Keratinocyte (primary cell): ENCODE measurements around the gene NPTXR. TPM values are rescaled to one million over a fixed set of nuclear protein-coding genes. Genes with fewer than 3 reads are reported as not detected.

Experiments
- DNase-seq: peaks from one replicate; pipeline ENCODE4 v3.0.0-alpha.2; 2011; ENCODE audit warnings: low read depth, missing footprints, low spot score
- FAIRE-seq: peaks from 2 replicates; lab custom pipeline; 2011; peaks lifted over from hg19 to GRCh38; lab: Jason Lieb, UNC
- H2AFZ ChIP-seq: 2 replicates; pipeline ENCODE4 v1.6.0; 2012; ENCODE audit warnings: low read length, control low read depth, inconsistent platforms; ENCODE audit not compliant: control insufficient read depth
- H3K27ac ChIP-seq: 2 replicates; pipeline ENCODE4 v1.5.1; 2011; ENCODE audit warnings: low read length; ENCODE audit not compliant: control insufficient read depth, insufficient read depth
- H3K27me3 ChIP-seq: 3 replicates; pipeline ENCODE4 v1.6.0; 2011; ENCODE audit warnings: low read length; ENCODE audit not compliant: control insufficient read depth, insufficient read depth; ENCODE audit errors: extremely low read depth
- H3K36me3 ChIP-seq, 2 experiments: 2 replicates in 1 of 2; 3 replicates in 1 of 2; pipeline ENCODE4 v1.5.1; 2011; ENCODE audit warnings: low read length in 2 of 2, mild to moderate bottlenecking in 1 of 2; ENCODE audit not compliant: control insufficient read depth in 2 of 2, insufficient read depth in 2 of 2; ENCODE audit errors: extremely low read depth in 1 of 2
- H3K4me1 ChIP-seq: 3 replicates; pipeline ENCODE4 v1.5.1; 2011; ENCODE audit warnings: low read length; ENCODE audit not compliant: control insufficient read depth, insufficient read depth; ENCODE audit errors: extremely low read depth
- H3K4me2 ChIP-seq: 3 replicates; pipeline ENCODE4 v1.6.0; 2011; ENCODE audit warnings: low read depth, low read length; ENCODE audit not compliant: control insufficient read depth, insufficient read depth; ENCODE audit errors: extremely low read depth
- H3K4me3 ChIP-seq, 3 experiments: fragments of 200-600 bp in 1 of 3; sonication (generic) in 1 of 3; 2 replicates in 2 of 3; 3 replicates in 1 of 3; pipeline ENCODE4 v1.5.1; 2011 to 2016; ENCODE audit warnings: low read length in 3 of 3, mild to moderate bottlenecking in 3 of 3, control low read depth in 2 of 3, inconsistent platforms in 1 of 3, low read depth in 1 of 3, mixed read lengths in 1 of 3, mixed run types in 1 of 3, moderate library complexity in 1 of 3; ENCODE audit not compliant: control insufficient read depth in 2 of 3, insufficient read depth in 2 of 3; ENCODE audit errors: extremely low read depth in 1 of 3
- H3K79me2 ChIP-seq: 2 replicates; pipeline ENCODE4 v1.6.0; 2012; ENCODE audit warnings: low read length; ENCODE audit not compliant: control insufficient read depth, insufficient read depth
- H3K9ac ChIP-seq: 3 replicates; pipeline ENCODE4 v1.6.0; 2011; ENCODE audit warnings: low read length; ENCODE audit not compliant: control insufficient read depth, insufficient read depth; ENCODE audit errors: extremely low read depth
- H3K9me1 ChIP-seq: 3 replicates; pipeline ENCODE4 v1.6.0; 2011; ENCODE audit warnings: low read length; ENCODE audit not compliant: control insufficient read depth, insufficient read depth; ENCODE audit errors: extremely low read depth
- H3K9me3 ChIP-seq: 2 replicates; pipeline ENCODE4 v1.5.1; 2012; ENCODE audit warnings: low read depth, low read length; ENCODE audit not compliant: control insufficient read depth
- H4K20me1 ChIP-seq: 3 replicates; pipeline ENCODE4 v1.6.0; 2011; ENCODE audit warnings: low read length; ENCODE audit not compliant: control insufficient read depth, insufficient read depth; ENCODE audit errors: extremely low read depth
- CTCF ChIP-seq, 3 experiments: IDR thresholded peaks in 1 of 3; conservative IDR thresholded peaks in 1 of 3; optimal IDR thresholded peaks in 1 of 3; 2 replicates in 2 of 3; 3 replicates in 1 of 3; pipeline versions ENCODE3 to v1.5.1; 2011; ENCODE audit warnings: low read length in 3 of 3, mild to moderate bottlenecking in 3 of 3, moderate library complexity in 2 of 3, control low read depth in 1 of 3, inconsistent platforms in 1 of 3; ENCODE audit not compliant: insufficient read depth in 2 of 3; ENCODE audit errors: extremely low read depth in 1 of 3
- EZH2 ChIP-seq: IDR thresholded peaks from one replicate; pipeline ENCODE4 v1.6.1; 2012; ENCODE audit warnings: inconsistent platforms, mild to moderate bottlenecking, low read length, moderate library complexity
- dilution Hi-C: fragments of 300-500 bp; cut with MboI; formaldehyde crosslinking; loops from one replicate; pipeline ENCODE4 v1.7.0; 2020; ENCODE audit warnings: low sequenced_read_pairs; ENCODE audit not compliant: extremely low pct_ligation_motif_present
- polyA plus RNA-seq, 5 experiments: library from polyadenylated mRNA; depleted of rRNA in 3 of 5; stranded (reverse) in 3 of 5; stranded (forward) in 1 of 5; unstranded in 1 of 5; fragments of >200 nt; gene quantifications; 1 replicate in 1 of 5; 2 replicates in 3 of 5; 3 replicates in 1 of 5; pipeline versions ENCODE4 v1.2.1 to v1.2.3, GENCODE V29; 2011 to 2012; ENCODE audit warnings: missing spikeins in 2 of 5, low read depth in 1 of 5, low replicate concordance in 1 of 5

NPTXR gene
- polyA plus RNA-seq, 1 donor (not counting 4 experiments of a cell fraction or from before 2014, with no cell fraction given), result 0.03 TPM

DNA sequence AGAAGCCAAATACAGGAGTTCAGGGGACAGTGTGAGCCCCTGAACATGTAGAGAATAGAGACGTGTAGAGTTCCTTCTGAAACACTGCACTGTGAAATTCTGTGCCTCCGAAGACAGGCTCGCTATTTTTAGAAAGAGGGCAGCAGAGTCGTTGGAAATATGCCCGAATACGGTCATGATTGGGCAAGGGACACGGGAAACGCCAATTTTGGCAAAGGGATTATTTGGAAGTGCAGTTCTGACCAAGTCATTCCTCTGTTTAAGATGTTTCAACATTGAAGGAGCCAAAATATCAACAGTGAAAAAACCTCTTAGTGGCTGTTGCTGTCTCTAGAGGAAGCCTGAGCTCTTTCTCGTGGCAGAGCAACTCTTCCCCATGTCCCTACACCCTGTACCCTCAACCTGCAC lies 37.6 kb upstream of the NPTXR start:
- H3K36me3 ChIP-seq, result no peaks in the 10 kb centered on the region
- no peak overlapping the region for H3K27ac ChIP-seq
- no peaks in the 10 kb centered on the region for H4K20me1 ChIP-seq
- H3K4me3 ChIP-seq, result no peak overlapping the region
- H2AFZ ChIP-seq, result no peak overlapping the region
- dilution Hi-C loops, result no loop called here
- H3K79me2 ChIP-seq, result no peaks in the 10 kb centered on the region
- DNase-seq (no peak), FAIRE-seq (no peak)
- H3K4me2 ChIP-seq, result no peak overlapping the region
- peaks cover 30% of the 10 kb centered on the region for H3K27me3 ChIP-seq
- H3K4me1 ChIP-seq, result peaks cover 2% of the 10 kb centered on the region
- TF ChIP-seq CTCF (optimal IDR thresholded peaks at IDR 0.05 in 1 of 3, IDR thresholded peaks at IDR 0.05 in 1 of 3, conservative IDR thresholded peaks at IDR 0.05 in 1 of 3; ENCODE audit: extremely low read depth in 1 of 3, insufficient read depth in 2 of 3, low read length in 3 of 3), result no peak
- no peak for TF ChIP-seq EZH2
- H3K9me1 ChIP-seq, result no peaks in the 10 kb centered on the region
- no peaks in the 10 kb centered on the region for H3K9me3 ChIP-seq
- H3K9ac ChIP-seq, result no peak overlapping the region

GRCh38 chr22:38879961-38880360 lies 36.1 kb upstream of the NPTXR start:
- no peak for FAIRE-seq
- H3K4me1 ChIP-seq, result peaks cover 2% of the 10 kb centered on the region

More at GRCh38 chr22:38879961-38880360, 36.1 kb upstream of the NPTXR start:
- H3K27me3 ChIP-seq, result peaks cover 28% of the 10 kb centered on the region
- H3K4me2 ChIP-seq, result no peak overlapping the region
- H2AFZ ChIP-seq, result no peak overlapping the region
- H3K4me3 ChIP-seq, result no peak overlapping the region
- no peaks in the 10 kb centered on the region for H3K9me1 ChIP-seq
- no peak overlapping the region for H3K9ac ChIP-seq
- no peaks in the 10 kb centered on the region for H3K79me2 ChIP-seq
- TF ChIP-seq CTCF (optimal IDR thresholded peaks at IDR 0.05 in 1 of 3, IDR thresholded peaks at IDR 0.05 in 1 of 3, conservative IDR thresholded peaks at IDR 0.05 in 1 of 3; ENCODE audit: extremely low read depth in 1 of 3, insufficient read depth in 2 of 3, low read length in 3 of 3) (no peak), EZH2 (no peak)
- H4K20me1 ChIP-seq, result no peaks in the 10 kb centered on the region
- no peaks in the 10 kb centered on the region for H3K9me3 ChIP-seq
- no peak overlapping the region for H3K27ac ChIP-seq
- no peaks in the 10 kb centered on the region for H3K36me3 ChIP-seq
- dilution Hi-C loops, result no loop called here
- no peak for DNase-seq
